GM23338 (cell line): Measurements from ENCODE around the gene ZNF638.

ENCODE experiments used
- CREB1 ChIP-seq: fragments of 250-450 bp; sonication (Bioruptor Pico); IDR thresholded peaks from 2 replicates; pipeline ENCODE4 v1.5.0; 2020; ENCODE audit warnings: low read depth, mild to moderate bottlenecking, moderate library complexity
- POLR2AphosphoS5 ChIP-seq: IDR thresholded peaks from 2 replicates; pipeline ENCODE4 v1.6.1; 2016; ENCODE audit warnings: antibody characterized with exemption, low read depth
- TF ChIP-seq, protein P1 (sequence below), 2 experiments: fragments of 200-600 bp in 1 of 2; sonication (generic) in 1 of 2; conservative IDR thresholded peaks; 2 replicates each; pipeline versions ENCODE4 v1.5.1 to v1.6.1; 2016 to 2017; ENCODE audit warnings: antibody characterized with exemption in 2 of 2, low read depth in 2 of 2, mild to moderate bottlenecking in 2 of 2, moderate library complexity in 1 of 2

DNA sequence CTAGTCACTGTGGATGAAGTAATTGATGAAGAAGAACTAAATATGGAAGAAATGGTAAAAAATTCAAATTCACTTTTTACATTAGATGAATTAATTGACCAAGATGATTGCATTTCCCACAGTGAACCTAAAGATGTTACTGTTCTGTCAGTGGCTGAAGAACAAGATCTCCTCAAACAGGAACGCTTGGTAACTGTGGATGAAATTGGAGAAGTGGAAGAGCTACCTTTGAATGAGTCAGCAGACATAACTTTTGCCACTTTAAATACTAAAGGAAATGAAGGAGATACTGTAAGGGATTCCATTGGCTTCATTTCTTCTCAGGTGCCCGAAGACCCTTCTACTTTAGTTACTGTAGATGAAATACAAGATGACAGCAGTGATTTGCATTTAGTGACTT is 95.1 kb downstream of the ZNF638 start:
- TF ChIP-seq, protein P1, sequence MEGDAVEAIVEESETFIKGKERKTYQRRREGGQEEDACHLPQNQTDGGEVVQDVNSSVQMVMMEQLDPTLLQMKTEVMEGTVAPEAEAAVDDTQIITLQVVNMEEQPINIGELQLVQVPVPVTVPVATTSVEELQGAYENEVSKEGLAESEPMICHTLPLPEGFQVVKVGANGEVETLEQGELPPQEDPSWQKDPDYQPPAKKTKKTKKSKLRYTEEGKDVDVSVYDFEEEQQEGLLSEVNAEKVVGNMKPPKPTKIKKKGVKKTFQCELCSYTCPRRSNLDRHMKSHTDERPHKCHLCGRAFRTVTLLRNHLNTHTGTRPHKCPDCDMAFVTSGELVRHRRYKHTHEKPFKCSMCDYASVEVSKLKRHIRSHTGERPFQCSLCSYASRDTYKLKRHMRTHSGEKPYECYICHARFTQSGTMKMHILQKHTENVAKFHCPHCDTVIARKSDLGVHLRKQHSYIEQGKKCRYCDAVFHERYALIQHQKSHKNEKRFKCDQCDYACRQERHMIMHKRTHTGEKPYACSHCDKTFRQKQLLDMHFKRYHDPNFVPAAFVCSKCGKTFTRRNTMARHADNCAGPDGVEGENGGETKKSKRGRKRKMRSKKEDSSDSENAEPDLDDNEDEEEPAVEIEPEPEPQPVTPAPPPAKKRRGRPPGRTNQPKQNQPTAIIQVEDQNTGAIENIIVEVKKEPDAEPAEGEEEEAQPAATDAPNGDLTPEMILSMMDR (conservative IDR thresholded peaks at IDR 0.05; ENCODE audit: low read depth in 2 of 2), result no peak
- no peak for TF ChIP-seq POLR2AphosphoS5
- no peak for TF ChIP-seq CREB1
